Measurements from ENCODE around the gene PIP5K1A. TPM values are rescaled to one million over a fixed set of nuclear protein-coding genes. Genes with fewer than 3 reads are reported as not detected.

PIP5K1A gene
- total and polyA plus RNA-seq, 4 donors, result 21.7 to 120 (median 37.5) TPM

DNA sequence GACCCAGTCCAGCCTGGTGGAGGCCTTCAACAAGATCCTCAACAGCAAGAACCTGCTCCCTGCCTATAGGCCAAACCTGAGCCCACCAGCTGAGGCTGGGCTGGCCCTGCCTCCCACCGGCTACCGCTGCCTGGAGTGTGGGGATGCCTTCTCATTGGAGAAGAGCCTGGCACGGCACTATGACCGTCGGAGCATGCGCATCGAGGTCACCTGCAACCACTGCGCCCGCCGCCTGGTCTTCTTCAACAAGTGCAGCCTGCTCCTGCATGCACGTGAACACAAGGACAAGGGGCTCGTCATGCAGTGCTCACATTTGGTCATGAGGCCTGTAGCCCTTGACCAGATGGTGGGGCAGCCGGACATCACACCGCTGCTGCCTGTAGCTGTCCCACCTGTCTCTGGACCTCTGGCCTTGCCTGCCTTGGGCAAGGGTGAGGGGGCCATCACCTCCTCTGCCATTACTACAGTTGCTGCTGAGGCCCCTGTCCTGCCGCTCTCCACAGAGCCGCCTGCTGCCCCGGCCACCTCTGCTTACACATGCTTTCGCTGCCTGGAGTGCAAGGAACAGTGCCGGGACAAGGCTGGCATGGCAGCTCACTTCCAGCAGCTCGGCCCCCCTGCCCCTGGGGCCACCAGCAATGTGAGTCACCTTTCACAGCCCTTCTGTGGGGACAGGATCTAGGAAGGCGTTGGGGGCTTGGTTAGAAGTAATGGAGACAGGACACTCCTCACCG, 89.6 kb downstream of the PIP5K1A start:
- no peak for DNase-seq

DNA sequence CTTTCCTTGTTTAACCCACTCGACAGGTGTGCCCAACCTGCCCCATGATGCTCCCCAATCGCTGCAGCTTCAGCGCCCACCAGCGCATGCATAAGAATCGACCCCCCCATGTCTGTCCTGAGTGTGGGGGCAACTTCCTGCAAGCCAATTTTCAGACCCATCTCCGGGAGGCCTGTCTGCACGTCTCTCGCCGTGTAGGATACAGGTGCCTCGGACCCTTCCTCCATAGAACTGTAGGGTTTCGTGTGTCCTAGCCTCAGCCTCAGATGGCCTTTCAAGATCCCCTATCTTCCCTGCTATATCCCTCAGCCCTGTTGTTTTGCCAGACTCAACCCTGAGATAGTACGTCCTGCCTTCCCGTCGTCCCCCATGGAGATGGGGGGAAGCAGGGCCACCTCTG, 90.2 kb downstream of the PIP5K1A start:
- H3K36me3 ChIP-seq (ENCODE audit: control insufficient read depth in 4 of 4, insufficient read depth in 4 of 4, low read length in 4 of 4), result peaks cover 12 to 67% (median 39%) of the 10 kb centered on the region in 4 donors
- WGBS, 2 donors, result 89 to 92% methylated on average over 14 of the region's 14 CpGs
- H3K9ac ChIP-seq (ENCODE audit: insufficient read depth in 1 of 2, low read length in 2 of 2), result no peak overlapping the region
- no peak overlapping the region for H3K4me3 ChIP-seq
- ATAC-seq (ENCODE audit: insufficient read depth, low FRiP score) (no peak), DNase-seq (no peak)
- H3K27me3 ChIP-seq (ENCODE audit: control insufficient read depth in 3 of 3, insufficient read depth in 3 of 3, low read length in 2 of 3), result no peaks in the 10 kb centered on the region
- no peaks in the 10 kb centered on the region for H3K9me3 ChIP-seq (ENCODE audit: control insufficient read depth in 4 of 4, insufficient read depth in 3 of 4, low read length in 3 of 4)
- H3K27ac ChIP-seq (ENCODE audit: low read depth in 1 of 2, low read length in 1 of 2), result no peak overlapping the region
- H3K4me1 ChIP-seq (ENCODE audit: control insufficient read depth in 5 of 5, insufficient read depth in 5 of 5, low read length in 5 of 5), result peaks cover 0 to 9% (median 4%) of the 10 kb centered on the region in 5 donors
- TF ChIP-seq, protein P1, sequence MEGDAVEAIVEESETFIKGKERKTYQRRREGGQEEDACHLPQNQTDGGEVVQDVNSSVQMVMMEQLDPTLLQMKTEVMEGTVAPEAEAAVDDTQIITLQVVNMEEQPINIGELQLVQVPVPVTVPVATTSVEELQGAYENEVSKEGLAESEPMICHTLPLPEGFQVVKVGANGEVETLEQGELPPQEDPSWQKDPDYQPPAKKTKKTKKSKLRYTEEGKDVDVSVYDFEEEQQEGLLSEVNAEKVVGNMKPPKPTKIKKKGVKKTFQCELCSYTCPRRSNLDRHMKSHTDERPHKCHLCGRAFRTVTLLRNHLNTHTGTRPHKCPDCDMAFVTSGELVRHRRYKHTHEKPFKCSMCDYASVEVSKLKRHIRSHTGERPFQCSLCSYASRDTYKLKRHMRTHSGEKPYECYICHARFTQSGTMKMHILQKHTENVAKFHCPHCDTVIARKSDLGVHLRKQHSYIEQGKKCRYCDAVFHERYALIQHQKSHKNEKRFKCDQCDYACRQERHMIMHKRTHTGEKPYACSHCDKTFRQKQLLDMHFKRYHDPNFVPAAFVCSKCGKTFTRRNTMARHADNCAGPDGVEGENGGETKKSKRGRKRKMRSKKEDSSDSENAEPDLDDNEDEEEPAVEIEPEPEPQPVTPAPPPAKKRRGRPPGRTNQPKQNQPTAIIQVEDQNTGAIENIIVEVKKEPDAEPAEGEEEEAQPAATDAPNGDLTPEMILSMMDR (IDR thresholded peaks at IDR 0.05; ENCODE audit: control extremely low read depth, extremely low read depth), result no peak

More for the DNA sequence above, 89.6 kb downstream of the PIP5K1A start:
- Histone ChIP-seq H3K4me3 (no peak overlapping the region), H3K27ac (ENCODE audit: low read depth in 1 of 2, low read length in 1 of 2) (no peak overlapping the region), H3K4me1 (ENCODE audit: control insufficient read depth in 5 of 5, insufficient read depth in 5 of 5, low read length in 5 of 5) (peaks cover 0 to 12% (median 8%) of the 10 kb centered on the region in 5 donors), H3K27me3 (ENCODE audit: control insufficient read depth in 3 of 3, insufficient read depth in 3 of 3, low read length in 2 of 3) (no peaks in the 10 kb centered on the region), H3K9ac (ENCODE audit: insufficient read depth in 1 of 2, low read length in 2 of 2) (no peak overlapping the region), H3K36me3 (ENCODE audit: control insufficient read depth in 4 of 4, insufficient read depth in 4 of 4, low read length in 4 of 4) (peaks cover 11 to 61% (median 36%) of the 10 kb centered on the region in 4 donors), H3K9me3 (ENCODE audit: control insufficient read depth in 4 of 4, insufficient read depth in 3 of 4, low read length in 3 of 4) (no peaks in the 10 kb centered on the region)
- ATAC-seq (ENCODE audit: insufficient read depth, low FRiP score), result no peak
- 94 to 96% methylated on average over 21 to 22 of the region's 22 CpGs for WGBS, 2 donors
- TF ChIP-seq, protein P1 (IDR thresholded peaks at IDR 0.05; ENCODE audit: control extremely low read depth, extremely low read depth), result no peak

DNA sequence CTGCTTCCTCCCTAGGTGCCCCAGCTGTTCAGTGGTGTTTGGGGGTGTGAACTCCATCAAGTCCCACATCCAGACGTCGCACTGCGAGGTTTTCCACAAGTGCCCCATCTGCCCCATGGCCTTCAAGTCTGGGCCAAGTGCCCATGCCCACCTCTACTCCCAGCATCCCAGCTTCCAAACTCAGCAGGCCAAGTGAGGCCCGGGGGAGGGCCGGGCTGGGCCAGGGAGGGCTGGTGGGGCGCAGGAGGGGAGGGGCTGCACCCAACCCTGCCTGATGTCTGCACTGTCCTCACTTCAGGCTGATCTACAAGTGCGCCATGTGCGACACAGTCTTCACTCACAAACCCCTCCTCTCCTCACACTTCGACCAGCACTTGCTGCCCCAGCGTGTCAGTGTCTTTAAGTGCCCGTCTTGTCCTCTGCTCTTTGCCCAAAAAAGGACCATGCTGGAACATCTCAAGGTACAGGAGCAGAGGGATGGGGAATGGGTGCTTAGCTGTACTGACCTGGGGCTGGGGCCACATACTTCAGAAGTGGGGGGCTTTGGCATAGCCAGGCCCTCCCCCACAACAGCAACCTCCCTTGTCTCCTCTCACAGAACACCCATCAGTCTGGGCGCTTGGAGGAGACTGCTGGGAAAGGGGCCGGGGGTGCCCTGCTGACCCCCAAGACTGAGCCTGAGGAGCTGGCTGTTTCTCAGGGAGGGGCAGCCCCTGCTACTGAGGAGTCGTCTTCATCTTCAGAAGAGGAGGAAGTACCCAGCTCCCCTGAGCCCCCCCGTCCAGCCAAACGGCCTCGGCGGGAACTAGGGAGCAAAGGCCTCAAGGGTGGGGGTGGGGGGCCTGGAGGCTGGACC, 91.0 kb downstream of the PIP5K1A start:
- no peak for ATAC-seq (ENCODE audit: insufficient read depth, low FRiP score)
- Histone ChIP-seq H3K27me3 (ENCODE audit: control insufficient read depth in 3 of 3, insufficient read depth in 3 of 3, low read length in 2 of 3) (no peaks in the 10 kb centered on the region), H3K4me1 (ENCODE audit: control insufficient read depth in 5 of 5, insufficient read depth in 5 of 5, low read length in 5 of 5) (peaks cover 0 to 1% (median 0%) of the 10 kb centered on the region in 5 donors), H3K4me3 (no peak overlapping the region), H3K9ac (ENCODE audit: insufficient read depth in 1 of 2, low read length in 2 of 2) (no peak overlapping the region), H3K36me3 (ENCODE audit: control insufficient read depth in 4 of 4, insufficient read depth in 4 of 4, low read length in 4 of 4) (peaks cover 19 to 75% (median 46%) of the 10 kb centered on the region in 4 donors), H3K27ac (ENCODE audit: low read depth in 1 of 2, low read length in 1 of 2) (no peak overlapping the region), H3K9me3 (ENCODE audit: control insufficient read depth in 4 of 4, insufficient read depth in 3 of 4, low read length in 3 of 4) (no peaks in the 10 kb centered on the region)
- no peak for DNase-seq
- 73 to 77% methylated on average over 18 of the region's 18 CpGs for WGBS, 2 donors
- TF ChIP-seq, protein P1 (IDR thresholded peaks at IDR 0.05; ENCODE audit: control extremely low read depth, extremely low read depth), result no peak

All from lung (tissue), 12 donors.